Measurements from ENCODE around the gene SLC6A1. TPM values are rescaled to one million over a fixed set of nuclear protein-coding genes. Genes with fewer than 3 reads are reported as not detected.

The SLC6A1 gene
- total RNA-seq, 1 experiment from 2014 or later, result not detected

DNA sequence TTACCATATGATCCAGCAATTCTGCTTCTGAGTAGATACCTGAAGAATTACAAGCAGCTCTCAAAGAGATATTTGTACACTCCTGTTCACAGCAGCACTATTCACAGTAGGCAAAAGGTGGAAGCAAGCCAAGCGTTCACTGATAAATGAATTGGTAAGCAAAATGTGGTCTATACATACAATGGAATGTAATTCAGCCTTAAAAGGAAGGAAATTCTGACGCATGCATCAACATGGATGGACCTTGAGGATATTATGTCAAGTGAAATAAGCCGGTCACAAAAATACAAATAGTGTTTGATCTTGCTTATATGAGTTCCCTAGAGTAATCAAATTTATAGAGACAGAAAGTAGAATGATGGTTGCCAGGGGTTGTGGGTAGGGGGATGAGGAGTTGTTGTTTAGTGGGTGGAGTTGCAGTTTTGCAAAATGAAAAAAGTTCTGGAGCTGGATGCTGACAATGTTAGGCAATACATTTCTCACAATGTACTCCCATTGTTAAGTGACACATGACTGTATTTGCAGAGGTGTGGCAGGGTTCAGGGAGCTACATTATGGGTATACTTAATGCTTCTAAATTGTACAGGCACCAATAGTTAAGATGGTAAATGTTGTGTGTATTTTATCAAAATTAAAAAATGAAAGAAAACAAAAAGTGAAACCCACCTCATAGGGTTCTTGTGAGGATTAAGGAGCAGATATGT lies 26.7 kb downstream of the SLC6A1 start:
- no peak for DNase-seq (ENCODE audit: low read depth)

DNA sequence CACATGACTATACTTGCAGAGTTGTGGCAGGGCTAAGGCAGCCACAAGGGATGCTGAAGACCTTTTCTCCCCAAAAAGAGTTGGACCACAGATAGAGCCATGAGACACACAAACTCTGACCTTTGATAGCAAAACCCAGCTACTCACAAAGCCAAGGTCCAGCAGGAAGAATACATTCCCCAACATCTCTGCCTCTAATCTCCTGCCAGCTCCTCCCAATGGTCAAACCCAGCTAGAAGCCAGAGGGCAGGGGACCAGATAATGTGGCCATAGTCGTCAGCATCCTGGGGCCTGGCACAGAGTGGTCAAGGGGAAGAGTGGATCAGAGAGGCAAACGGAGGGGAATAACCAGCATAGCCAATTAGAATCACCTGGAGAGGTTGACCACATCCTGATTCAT lies 28.2 kb downstream of the SLC6A1 start:
- no peak for DNase-seq (ENCODE audit: low read depth)

DNA sequence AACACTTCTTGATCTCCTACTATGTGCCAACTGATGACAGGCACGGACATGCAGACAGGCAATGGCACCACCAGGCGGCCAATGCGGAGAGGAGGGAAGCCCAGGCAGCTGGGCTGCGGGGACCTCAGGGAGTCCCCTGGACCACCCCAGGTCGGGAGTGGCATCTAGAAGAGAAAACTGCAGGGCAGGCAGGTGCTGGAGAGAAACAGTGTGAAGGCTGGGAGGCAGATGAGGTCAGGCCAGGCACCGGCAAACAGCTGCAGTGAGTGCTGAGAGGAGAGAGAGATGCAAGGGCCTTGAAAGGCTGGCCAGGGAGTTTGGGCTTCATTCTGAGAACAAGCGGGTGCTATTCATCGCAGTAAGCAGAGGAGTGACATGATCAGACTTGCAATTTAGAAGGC lies 29.1 kb downstream of the SLC6A1 start:
- DNase-seq (ENCODE audit: low read depth), result no peak

DNA sequence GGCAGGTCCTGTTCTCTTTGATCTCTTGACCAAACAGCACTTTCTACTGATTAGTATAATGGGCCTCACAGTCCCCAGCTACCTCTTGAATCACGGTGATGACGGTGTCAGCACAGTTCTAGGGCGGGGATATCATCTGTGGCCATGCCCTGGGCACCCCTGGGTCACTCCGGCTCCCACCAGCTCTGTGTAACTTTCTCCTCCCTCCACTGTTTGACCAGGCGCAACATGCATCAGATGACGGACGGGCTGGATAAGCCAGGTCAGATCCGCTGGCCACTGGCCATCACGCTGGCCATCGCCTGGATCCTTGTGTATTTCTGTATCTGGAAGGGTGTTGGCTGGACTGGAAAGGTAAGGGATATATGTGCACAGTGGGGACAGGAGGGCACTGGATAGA lies 29.6 kb downstream of the SLC6A1 start:
- no peak for DNase-seq (ENCODE audit: low read depth)

DNA sequence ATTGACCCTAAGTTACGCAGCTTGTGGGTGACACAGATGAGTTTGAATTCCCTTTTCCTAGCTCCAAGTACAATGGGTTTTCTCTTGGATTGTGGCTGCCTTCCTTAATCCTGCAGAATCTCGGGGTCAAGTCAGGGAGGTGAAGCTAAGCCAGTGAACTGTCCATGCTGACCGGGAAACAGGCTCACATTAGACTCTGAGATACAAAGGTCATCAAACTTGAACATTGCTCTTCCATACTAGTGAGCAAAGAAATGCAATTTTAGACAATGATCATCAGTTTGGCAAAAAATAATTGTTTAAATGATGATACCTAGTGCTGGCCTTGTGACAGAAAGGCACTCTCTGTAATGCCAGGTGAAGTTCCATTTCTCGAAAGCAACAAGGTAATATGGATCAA lies 31.6 kb downstream of the SLC6A1 start:
- DNase-seq (ENCODE audit: low read depth), result no peak

DNA sequence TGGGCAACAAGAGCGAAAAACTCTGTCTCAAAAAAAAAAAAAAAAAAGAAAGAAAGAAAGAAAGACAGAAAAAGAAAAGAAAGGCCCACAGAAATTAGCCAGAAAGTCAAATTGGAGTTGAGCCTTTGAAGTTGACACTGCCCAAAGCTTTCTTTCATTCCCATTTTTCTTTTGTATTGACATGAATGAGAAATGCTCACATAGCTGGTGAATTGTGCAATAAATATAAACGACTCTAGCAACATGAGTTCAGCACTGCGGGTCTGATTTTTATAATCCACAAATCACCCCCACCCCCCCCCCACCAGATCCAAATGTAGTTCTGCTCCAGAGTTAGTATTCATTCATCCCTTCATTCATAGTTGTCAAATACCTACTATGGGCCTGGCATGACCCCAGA lies 37.4 kb downstream of the SLC6A1 start:
- no peak for DNase-seq (ENCODE audit: low read depth)

DNA sequence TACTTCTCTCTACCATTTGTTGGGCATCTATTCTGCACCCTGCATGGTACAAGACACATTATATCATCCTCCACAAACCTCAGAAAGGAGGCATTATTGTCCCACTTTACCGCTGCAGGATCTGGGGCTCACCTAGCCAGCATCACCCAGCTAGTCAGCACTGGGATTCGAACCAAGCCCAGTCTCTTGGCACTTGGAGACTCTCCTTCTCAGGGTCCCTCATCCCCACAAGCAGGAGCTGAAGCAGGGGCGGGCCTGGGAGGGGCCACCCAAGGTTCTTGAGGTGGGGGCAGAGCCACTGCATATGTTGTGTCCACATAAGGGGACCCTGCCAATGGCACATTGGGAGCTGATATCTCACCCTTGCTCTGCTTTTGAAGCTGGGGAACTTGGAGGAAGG lies 41.3 kb downstream of the SLC6A1 start:
- DNase-seq (ENCODE audit: low read depth), result no peak

DNA sequence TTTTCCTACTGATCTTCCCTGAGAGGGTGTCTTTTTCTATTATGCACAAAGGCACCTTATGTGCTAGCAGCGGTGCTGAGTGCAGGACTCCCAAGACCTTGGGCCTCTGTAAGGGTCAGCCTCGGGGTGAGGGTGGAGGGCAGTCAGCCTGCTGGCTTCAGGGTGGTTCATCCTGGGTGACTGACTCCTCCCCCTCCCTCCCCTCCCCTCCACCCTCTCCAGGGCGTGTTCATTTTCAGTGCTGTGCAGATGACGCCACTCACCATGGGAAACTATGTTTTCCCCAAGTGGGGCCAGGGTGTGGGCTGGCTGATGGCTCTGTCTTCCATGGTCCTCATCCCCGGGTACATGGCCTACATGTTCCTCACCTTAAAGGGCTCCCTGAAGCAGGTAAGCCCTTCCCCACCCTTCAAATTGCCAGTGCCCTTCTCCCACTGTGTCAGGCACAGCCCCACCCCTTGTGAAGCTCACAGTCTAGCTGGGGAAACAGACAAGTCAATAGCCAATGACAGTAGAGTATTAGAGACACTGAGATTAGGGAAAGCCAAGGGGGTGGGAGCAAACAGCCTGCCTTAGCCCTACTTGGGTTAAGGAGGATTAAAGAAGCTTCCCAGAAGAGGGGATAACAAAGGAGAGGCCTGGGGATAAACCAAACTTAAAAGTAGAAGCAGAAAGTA lies 41.9 kb downstream of the SLC6A1 start:
- no peak for DNase-seq (ENCODE audit: low read depth)

DNA sequence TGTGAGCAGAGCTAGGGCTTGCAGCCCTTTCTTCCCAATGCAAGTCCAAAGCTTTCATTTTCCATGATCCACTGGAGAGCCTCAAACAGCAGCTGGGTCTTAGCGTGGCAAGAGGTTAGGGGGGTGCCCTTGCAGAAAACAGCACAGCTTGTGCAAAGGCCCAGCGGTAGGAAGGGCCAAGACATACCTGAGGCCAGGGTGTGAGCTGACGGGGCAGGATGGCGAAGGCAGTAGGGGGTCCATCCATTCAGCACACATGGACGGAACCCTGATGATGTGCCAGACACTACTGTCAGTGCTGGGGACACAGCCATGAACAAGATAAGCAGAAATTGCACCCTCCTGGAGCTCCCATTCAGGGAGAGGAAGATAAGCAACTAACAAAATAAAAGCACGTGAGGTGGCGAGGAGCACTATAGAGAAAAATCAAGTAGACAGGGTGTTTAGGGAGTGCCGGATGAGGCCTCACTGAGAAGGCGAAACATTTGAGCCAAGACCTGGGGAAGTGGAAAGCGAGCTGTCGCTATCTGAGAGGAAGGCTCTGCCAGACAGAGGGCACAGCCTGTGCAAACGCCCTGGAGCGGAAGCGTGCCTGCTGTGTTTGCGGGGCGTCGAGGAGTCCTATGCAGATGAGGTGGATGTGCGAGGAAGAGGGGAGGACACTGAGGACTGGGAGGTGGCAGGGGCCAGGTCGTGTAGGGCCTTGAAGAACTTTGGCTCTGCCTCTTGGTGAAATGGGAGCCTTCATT lies 43.4 kb downstream of the SLC6A1 start:
- DNase-seq (ENCODE audit: low read depth), result no peak

DNA sequence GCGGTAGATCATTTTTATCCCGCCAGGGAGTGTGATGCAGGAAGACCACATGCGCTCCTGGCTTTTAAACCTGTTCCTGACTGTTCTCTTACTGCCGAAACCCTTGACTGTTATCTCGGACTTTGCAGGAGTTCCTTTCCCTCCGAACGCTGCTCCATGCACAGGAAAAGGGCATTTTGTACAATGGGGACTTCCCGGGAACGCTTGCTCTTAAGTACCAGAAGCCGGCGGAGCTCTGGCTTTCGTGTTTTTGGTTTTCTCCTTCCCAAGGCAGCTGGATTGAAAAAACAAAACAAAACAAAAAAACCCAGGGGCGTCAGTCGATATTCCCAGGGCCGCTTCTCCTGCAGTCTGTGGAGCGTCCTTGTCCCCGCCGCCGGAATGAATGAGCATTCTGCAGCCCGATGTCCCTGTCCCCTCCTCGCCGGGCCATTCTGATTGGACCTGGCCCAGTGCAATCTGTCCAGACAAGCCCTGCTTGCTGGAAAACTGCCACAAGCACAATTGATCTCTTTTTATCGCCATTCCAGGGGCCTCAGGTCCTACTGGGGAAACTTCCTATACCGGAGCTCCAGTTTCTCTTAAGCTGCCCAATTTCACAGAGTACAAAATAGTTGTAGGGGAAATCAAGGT lies 44.8 kb downstream of the SLC6A1 start:
- no peak for DNase-seq (ENCODE audit: low read depth)

DNA sequence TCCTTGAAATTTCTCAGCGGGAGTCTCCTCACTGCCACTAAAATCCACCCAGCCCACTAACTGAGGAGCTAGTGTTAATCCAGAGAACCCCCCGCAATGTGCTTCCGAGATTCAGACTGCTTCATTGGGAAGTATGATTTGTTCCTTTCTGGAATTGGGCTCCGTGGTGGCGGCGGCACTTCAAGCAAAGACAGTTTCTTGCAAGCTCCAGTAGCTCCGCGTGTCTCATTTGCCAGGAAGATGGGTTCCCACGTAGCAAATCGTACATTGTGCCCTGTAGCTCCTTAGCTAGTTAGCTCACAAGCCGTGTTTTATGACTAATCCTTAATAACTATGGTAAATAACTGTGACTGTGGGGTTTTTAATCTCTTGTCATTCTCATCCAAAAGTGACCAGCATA lies 45.4 kb downstream of the SLC6A1 start:
- no peak for DNase-seq (ENCODE audit: low read depth)

DNA sequence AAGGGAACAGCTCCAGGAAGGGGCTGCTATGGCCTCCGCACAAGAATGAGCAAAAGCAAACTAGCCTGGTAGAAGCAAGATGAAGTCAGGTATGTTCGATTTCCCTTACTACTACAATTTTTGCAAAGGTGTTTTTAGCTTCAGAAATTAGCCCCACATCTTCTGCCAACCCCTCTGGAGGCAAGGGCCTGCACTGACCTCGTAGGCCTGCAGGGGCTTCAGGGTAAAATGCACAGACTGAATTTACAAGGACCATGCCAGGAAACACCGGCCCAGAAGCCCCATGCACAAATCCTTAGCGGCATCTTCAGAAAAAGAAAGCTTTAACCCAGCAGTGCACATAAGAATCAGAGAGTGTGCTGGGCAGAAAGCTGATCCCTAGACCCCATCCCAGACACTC lies 53.0 kb downstream of the SLC6A1 start:
- no peak for DNase-seq (ENCODE audit: low read depth)

DNA sequence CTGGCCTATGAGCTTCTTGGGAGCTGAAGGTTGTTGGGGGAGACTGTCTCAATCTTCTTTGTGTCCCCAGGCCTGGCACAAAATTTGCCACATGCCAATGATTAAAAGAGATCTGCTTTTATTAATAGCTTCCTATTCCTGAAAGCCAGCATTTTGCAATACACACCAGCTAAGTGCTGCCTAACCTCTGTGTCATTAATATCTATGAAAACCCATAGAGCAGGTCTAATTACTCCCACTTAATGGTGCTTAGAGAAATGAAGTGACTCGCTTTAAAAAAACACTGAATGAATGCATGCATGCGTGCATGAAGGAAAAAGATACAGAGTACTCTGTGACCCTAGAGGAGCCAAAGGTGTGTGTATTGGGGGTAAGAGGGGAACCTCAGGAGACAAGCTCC lies 55.0 kb downstream of the SLC6A1 start:
- DNase-seq (ENCODE audit: low read depth), result no peak

DNA sequence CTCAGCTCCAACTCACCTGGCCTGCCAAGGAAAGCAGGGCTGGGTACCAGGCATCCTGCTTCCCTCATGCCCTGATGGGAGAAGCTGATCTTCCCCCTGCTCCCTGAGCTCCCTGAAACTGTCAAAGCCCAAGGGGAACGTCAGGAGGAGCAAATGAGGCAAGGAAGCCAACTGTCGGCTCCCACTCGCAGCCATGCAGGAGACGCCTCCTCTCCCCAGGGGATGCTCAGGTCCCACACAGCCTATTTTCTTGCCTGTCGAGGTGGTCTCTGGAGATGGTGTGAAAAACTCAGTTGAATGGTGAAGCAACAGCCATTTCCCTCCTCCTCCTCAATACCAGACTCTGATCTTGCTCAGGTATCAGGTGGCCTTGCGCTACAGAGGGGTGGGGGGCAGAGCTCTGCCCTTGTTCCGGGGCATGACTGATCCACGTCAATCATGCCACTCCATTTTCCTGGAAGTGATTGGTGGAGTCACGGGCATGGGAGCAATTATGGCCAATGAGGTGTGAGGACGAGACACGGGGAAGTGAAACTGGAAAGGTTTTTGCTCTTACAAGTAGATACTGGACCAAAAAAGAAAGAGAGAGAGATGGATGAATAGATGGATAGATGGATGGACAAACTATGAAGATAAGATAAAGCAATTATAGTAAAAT lies 58.2 kb downstream of the SLC6A1 start:
- DNase-seq (ENCODE audit: low read depth), result no peak

DNA sequence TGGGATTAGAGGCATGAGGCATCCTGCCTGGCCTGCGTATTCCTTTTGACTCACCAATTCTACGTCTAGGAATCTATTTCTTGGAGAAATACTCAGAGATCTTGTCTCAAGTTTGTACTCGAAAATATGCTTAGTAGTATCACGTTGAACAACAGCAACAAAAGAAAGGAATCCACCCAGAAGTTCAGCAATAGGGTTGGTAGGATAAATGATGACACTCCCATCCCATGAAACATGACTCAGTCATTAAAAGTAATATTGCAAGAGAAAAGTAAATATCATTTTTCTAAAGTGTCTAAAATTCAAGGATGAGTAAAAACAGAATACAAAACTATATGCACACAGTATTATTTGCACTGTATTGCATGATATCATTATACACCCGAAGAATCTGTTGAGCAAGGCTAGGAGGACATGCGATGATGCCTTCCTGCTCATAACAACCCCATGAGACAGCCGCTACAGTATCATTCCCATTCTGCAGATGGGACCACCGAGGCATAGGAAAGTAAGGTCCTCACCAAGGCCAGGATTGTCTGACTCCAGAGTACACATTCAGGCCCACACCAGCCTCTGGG lies 61.5 kb downstream of the SLC6A1 start:
- DNase-seq (ENCODE audit: low read depth), result no peak

DNA sequence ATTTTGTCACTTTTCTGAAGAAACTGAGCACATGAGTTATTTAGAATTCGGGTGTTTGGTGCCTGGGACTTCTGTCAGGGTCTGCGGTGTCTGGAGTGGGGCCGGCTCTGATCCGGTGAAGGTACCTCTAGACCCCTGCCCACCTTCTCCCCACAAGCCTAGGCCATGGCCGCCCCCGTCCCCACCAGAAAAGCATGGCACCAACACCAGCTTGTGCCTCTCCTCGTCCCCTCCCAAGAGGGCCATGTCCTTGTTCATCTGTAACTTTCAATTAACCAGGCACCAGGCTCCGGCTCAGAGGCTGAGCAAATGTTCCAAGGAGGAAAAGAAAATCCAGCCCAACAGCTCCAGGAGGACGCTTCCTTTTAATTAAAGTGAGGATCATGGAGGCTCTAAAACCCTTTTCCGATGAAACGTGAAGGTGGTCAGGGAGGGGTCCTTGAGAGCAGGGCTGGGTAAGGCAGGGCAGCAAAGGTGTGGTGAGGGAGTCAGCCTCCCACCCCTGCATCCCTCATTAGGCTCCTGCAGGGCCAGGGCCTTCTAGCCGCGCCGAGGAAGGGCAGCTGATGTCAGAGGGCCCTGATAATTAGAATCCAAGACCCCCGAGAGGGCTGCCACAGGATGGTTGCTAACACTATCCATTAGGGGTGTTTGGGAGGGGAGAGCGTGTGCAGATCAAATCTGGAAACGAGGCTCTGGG lies 62.3 kb downstream of the SLC6A1 start:
- DNase-seq (ENCODE audit: low read depth), result no peak

DNA sequence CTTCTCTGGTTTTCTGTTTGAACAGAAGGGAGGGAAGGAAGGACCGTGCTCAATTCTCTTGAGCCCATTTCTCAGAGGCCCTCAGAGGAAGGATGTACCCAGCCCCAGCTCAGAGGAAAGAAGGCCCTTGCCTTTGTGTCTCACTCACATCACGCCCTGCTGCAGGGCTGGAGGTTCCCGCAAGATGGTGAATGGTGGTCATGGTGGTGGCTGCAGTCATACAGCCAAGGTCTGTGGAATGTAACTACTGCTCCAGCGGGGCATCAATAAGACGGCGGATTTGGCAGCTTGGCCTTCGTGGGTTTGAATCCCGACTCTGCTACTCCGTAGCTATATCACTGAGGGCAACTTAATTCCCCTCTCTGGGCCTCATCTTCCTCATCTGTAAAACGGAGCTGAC lies 62.9 kb downstream of the SLC6A1 start:
- DNase-seq (ENCODE audit: low read depth), result no peak

DNA sequence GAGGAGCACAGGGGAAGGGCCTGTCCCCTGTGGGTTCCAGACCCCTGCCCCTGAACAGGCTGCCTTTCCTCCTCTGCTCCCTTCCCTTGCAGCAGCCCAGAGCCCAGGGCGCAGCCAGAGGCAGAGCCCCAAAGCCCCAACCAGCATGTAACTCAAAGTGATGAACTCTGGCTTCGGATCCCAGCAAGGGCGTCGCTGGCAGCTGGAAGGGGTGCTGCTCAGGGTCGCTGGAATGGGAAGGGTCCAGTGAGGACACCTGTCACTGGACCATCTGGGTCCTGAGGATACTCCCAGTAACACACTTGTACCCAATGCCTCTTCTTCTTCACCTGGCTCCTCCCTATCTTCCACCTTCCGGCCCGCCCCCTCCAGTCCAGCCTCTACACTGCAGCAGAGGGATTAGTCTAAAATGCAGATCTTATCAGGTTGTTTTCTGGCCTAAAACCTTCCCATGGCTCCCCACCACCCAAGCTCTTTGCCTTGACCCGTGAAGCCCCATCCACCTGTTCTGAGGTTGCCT lies 64.0 kb downstream of the SLC6A1 start:
- DNase-seq (ENCODE audit: low read depth), result no peak

DNA sequence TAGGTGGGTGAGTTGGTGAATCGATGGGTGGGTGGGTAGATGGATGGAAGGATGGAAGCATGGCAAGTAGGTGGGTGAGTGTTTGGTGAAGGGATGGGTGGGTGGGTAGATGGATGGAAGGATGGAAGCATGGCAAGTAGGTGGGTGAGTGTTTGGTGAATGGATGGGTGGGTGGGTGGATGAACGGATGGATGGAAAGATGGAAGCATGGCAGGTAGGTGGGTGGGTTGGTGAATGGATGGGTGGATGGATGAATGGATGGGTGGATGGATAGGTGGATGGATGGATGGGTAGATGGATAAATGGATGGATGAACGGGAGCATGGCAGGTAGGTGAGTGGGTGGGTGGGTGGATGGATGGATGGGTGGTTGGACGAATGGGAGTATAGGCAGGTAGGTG lies 65.1 kb downstream of the SLC6A1 start:
- no peak for DNase-seq (ENCODE audit: low read depth)

DNA sequence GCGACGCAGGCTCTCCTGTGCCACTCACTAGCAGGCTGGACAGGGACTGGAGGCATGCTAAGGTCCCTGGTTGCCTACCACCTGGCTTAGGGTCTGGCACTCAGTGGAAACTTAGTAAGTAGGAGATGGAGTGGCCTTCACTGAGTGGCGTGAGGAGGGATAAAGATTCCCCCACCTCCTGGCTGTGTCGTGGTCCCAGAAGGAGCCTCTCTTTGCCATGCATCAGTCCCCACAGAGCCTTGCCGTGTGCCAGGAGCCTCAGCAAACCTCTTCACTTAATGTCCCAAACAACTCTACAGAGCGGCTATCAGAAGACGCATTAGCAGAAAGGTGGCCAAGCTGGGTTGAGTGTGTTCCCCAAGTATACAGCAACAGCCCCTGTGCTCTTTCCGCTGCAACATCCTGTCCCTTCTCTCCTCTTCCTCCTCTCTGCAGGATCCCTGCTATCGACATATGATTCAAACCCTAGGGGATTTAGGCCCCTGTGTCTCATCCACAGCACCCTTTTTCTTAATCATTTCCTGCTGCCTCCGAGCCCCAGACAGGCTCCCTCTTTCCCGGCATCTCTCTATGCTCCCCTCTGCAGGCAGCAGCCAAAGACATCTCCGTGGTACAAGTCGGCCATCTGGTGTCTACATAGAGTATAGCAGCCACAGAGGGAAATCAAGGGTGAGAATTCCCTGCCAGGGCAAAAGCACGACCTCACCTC lies 66.7 kb downstream of the SLC6A1 start:
- DNase-seq (ENCODE audit: low read depth), result peak; percentile 75
